CD14-positive monocyte (primary cell): Measurements from ENCODE around the gene ALOX5. TPM values are rescaled to one million over a fixed set of nuclear protein-coding genes. Genes with fewer than 3 reads are reported as not detected.

Experiments
- DNase-seq, 3 donors: peaks; one replicate each; pipeline ENCODE4 v3.0.0-alpha.2; 2011 to 2022
- H2AFZ ChIP-seq: 2 replicates; pipeline ENCODE4 v1.6.0; 2012; ENCODE audit warnings: mild to moderate bottlenecking, low read depth, low read length, inconsistent platforms; ENCODE audit not compliant: insufficient read depth, poor library complexity, severe bottlenecking
- H3K27ac ChIP-seq, 2 donors: 1 replicate in 1 of 2; 2 replicates in 1 of 2; pipeline ENCODE4 v1.5.1; 2012 to 2013; ENCODE audit warnings: low read length in 2 of 2, control low read depth in 1 of 2, inconsistent platforms in 1 of 2, low read depth in 1 of 2, mild to moderate bottlenecking in 1 of 2
- H3K27me3 ChIP-seq, 2 donors: one replicate each; pipeline versions ENCODE4 v1.6.0 to v1.6.1; 2011 to 2013; ENCODE audit warnings: low read length in 2 of 2; ENCODE audit not compliant: control insufficient read depth in 2 of 2, insufficient read depth in 2 of 2
- H3K36me3 ChIP-seq, 2 donors: replicated peaks in 1 of 2; 1 replicate in 1 of 2; 2 replicates in 1 of 2; pipeline versions ENCODE4 v1.5.1 to v1.6.1; 2012 to 2013; ENCODE audit warnings: low read length in 2 of 2, control low read depth in 1 of 2, inconsistent platforms in 1 of 2, mild to moderate bottlenecking in 1 of 2; ENCODE audit not compliant: insufficient read depth in 2 of 2, control insufficient read depth in 1 of 2
- H3K4me1 ChIP-seq, 2 donors: 1 replicate in 1 of 2; 2 replicates in 1 of 2; pipeline versions ENCODE4 v1.5.1 to v1.6.1; 2012 to 2013; ENCODE audit warnings: low read length in 2 of 2, control low read depth in 1 of 2, inconsistent platforms in 1 of 2, mild to moderate bottlenecking in 1 of 2, moderate library complexity in 1 of 2; ENCODE audit not compliant: insufficient read depth in 2 of 2, control insufficient read depth in 1 of 2
- H3K4me2 ChIP-seq: replicated peaks from 2 replicates; pipeline ENCODE3; 2012; ENCODE audit warnings: low read length, moderate library complexity, mild to moderate bottlenecking; ENCODE audit not compliant: poor library complexity, severe bottlenecking; ENCODE audit errors: extremely low read depth
- H3K4me3 ChIP-seq, 3 experiments: fragments of 200-600 bp in 1 of 3; sonication (generic) in 1 of 3; replicated peaks in 1 of 3; 1 replicate in 2 of 3; 2 replicates in 1 of 3; pipeline ENCODE4 v1.5.1; 2011 to 2013; ENCODE audit warnings: low read length in 3 of 3, mild to moderate bottlenecking in 3 of 3, control low read depth in 2 of 3, low read depth in 2 of 3, inconsistent platforms in 1 of 3, moderate library complexity in 1 of 3
- H3K79me2 ChIP-seq: 2 replicates; pipeline ENCODE4 v1.6.0; 2012; ENCODE audit warnings: mild to moderate bottlenecking, control low read depth, inconsistent platforms, low read length, moderate library complexity; ENCODE audit not compliant: insufficient read depth
- H3K9ac ChIP-seq: 2 replicates; pipeline ENCODE4 v1.6.0; 2017; ENCODE audit warnings: low read length, mild to moderate bottlenecking; ENCODE audit not compliant: insufficient read depth, poor library complexity, severe bottlenecking
- H3K9me3 ChIP-seq, 2 donors: replicated peaks in 1 of 2; 1 replicate in 1 of 2; 2 replicates in 1 of 2; pipeline versions ENCODE4 v1.5.1 to v1.6.1; 2012 to 2013; ENCODE audit warnings: low read length in 2 of 2, control low read depth in 1 of 2; ENCODE audit not compliant: control insufficient read depth in 1 of 2, insufficient read depth in 1 of 2
- H4K20me1 ChIP-seq: 2 replicates; pipeline ENCODE4 v1.6.0; 2012; ENCODE audit warnings: mild to moderate bottlenecking, low read length, control low read depth, moderate library complexity; ENCODE audit not compliant: insufficient read depth
- H3K27ac Mint-ChIP-seq, 7 donors: one replicate each; pipeline ENCODE4 v1.8.0; 2020; ENCODE audit warnings: mild to moderate bottlenecking in 7 of 7, mixed read lengths in 7 of 7, moderate library complexity in 6 of 7, inconsistent platforms in 2 of 7
- H3K27me3 Mint-ChIP-seq, 3 donors: one replicate each; pipeline ENCODE4 v1.8.0; 2021 to 2022; ENCODE audit warnings: low read depth in 3 of 3, mild to moderate bottlenecking in 3 of 3, mixed read lengths in 3 of 3, moderate library complexity in 3 of 3, inconsistent platforms in 1 of 3
- H3K36me3 Mint-ChIP-seq, 2 donors: one replicate each; pipeline ENCODE4 v1.8.0; 2020; ENCODE audit warnings: mixed read lengths in 2 of 2, inconsistent platforms in 1 of 2, mild to moderate bottlenecking in 1 of 2
- H3K4me1 Mint-ChIP-seq: one replicate; pipeline ENCODE4 v1.8.0; 2020; ENCODE audit warnings: mild to moderate bottlenecking, mixed read lengths
- H3K4me3 Mint-ChIP-seq, 2 donors: one replicate each; pipeline ENCODE4 v1.8.0; 2020; ENCODE audit warnings: mild to moderate bottlenecking in 2 of 2, mixed read lengths in 2 of 2, moderate library complexity in 1 of 2
- H3K9me3 Mint-ChIP-seq, 7 donors: one replicate each; pipeline ENCODE4 v1.8.0; 2020 to 2022; ENCODE audit warnings: mixed read lengths in 7 of 7, mild to moderate bottlenecking in 6 of 7, moderate library complexity in 6 of 7, inconsistent platforms in 2 of 7
- WGBS: methylation state at CpG from one replicate; pipeline ENCODE4 v1.1.5; 2013; ENCODE audit warnings: missing lambda C conversion rate; ENCODE audit not compliant: insufficient coverage; 5-methylcytosine and 5-hydroxymethylcytosine counted together
- intact Hi-C, 2 donors: fragments of 100-400 bp; cut with micrococcal nuclease; formaldehyde crosslinking; loops; one replicate each; pipeline versions ENCODE4 v1.15.0 to v1.15.1; 2023
- polyA plus RNA-seq, 3 donors: library from polyadenylated mRNA; depleted of rRNA in 1 of 3; unstranded in 2 of 3; stranded (reverse) in 1 of 3; fragments of 300-500 nt in 2 of 3; fragments of >200 nt in 1 of 3; fragmentation: Illumina TruSeq in 2 of 3; gene quantifications; 1 replicate in 2 of 3; 2 replicates in 1 of 3; pipeline ENCODE4 v1.2.3, GENCODE V29; 2012 to 2021
- TF ChIP-seq, protein P1 (sequence below): fragments of 200-600 bp; IDR thresholded peaks from one replicate; pipeline ENCODE4 v1.8.0; 2022; ENCODE audit warnings: antibody characterized with exemption, mild to moderate bottlenecking

The ALOX5 gene
- polyA plus RNA-seq, 3 donors, result 223 to 918 (median 272) TPM

DNA sequence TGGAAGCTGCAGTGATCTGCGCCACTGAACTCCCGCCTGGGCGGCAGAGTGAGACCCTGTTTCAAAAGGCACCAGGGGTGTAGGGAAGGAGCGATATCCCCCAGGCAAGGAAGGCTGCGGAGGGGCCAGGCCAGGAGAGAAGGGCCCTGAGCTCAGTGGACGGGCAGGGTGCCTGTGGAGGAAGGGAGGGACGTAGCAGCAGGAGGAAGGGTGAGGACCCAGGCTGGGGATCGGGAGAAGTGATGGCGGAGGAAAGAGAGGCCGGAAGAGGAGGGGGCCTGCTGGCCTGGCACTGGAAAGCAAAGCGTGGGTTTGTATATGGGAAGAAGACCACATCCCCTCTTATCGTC is 45.6 kb downstream of the ALOX5 start:
- WGBS, result 0% methylated on average over 7 of the region's 12 CpGs
- Histone ChIP-seq H3K9ac (peak overlapping the region; percentile 80), H3K36me3 (peaks cover 23 to 57% of the 10 kb centered on the region in 2 donors), H3K4me1 (peaks cover 73 to 84% of the 10 kb centered on the region in 2 donors), H2AFZ (peak overlapping the region; percentile 64), H3K4me3 (peak overlapping the region; percentile 42 to 79 (median 61)), H3K27ac (peak overlapping the region; percentile 88 to 92), H3K9me3 (no peaks in the 10 kb centered on the region), H4K20me1 (peaks cover 69% of the 10 kb centered on the region), H3K79me2 (peaks cover 43% of the 10 kb centered on the region), H3K27me3 (no peaks in the 10 kb centered on the region), H3K4me2 (peak overlapping the region; percentile 80)
- peak overlapping the region; percentile 89 to 96 for H3K4me3 Mint-ChIP-seq
- peak overlapping the region; percentile 93 to 97 (median 95) for H3K27ac Mint-ChIP-seq
- intact Hi-C loops, result loop anchor here (2.0 to 5.0 kb wide), 3 partner anchors 37 to 38 kb away; no protein-coding TSS in a partner anchor
- peaks cover 51 to 56% of the 10 kb centered on the region in 2 donors for H3K36me3 Mint-ChIP-seq
- H3K4me1 Mint-ChIP-seq, result peaks cover 83% of the 10 kb centered on the region
- peaks cover 0 to 2% (median 1%) of the 10 kb centered on the region in 3 donors for H3K27me3 Mint-ChIP-seq
- H3K9me3 Mint-ChIP-seq, result peaks cover 0 to 5% (median 0%) of the 10 kb centered on the region in 7 donors
- TF ChIP-seq, protein P1, sequence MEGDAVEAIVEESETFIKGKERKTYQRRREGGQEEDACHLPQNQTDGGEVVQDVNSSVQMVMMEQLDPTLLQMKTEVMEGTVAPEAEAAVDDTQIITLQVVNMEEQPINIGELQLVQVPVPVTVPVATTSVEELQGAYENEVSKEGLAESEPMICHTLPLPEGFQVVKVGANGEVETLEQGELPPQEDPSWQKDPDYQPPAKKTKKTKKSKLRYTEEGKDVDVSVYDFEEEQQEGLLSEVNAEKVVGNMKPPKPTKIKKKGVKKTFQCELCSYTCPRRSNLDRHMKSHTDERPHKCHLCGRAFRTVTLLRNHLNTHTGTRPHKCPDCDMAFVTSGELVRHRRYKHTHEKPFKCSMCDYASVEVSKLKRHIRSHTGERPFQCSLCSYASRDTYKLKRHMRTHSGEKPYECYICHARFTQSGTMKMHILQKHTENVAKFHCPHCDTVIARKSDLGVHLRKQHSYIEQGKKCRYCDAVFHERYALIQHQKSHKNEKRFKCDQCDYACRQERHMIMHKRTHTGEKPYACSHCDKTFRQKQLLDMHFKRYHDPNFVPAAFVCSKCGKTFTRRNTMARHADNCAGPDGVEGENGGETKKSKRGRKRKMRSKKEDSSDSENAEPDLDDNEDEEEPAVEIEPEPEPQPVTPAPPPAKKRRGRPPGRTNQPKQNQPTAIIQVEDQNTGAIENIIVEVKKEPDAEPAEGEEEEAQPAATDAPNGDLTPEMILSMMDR, result no peak
- DNase-seq, result no peak

DNA sequence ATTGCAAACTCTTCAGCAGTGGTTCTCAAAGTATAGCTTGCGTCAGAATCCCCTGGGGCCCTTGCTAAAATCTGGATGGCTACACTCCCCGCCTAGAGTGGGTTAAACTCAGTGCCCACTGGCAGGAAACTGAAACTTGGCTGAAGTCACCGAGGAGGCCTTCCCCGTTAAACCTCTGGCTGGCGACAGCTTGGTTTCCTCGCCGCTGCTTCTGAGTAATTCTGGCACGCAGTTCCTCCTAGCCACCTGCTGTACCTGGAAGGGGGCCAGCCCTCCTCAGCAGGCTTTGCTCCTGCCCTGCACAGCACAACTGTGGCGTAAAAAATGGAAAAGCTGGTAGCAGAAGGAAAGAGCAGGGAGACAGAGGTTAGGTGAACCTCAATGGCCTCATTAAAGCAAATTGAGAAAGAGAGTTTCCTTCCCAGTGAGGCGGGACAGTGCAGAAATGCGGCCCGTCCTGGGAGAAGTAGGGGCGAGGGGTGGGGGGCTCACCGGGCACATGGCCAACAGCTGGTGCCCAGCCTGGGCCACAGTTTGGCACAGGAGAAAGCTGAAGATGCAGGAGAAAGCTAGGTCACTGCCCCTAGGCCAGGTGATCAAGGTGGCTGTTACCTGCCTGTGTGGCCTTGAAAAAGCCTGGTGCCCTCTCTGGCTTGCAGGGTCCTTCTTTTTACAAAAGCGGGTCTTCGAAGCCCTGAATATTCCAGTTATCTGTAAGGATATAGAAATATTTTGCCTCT is 46.6 kb downstream of the ALOX5 start:
- Histone ChIP-seq H3K4me1 (peaks cover 83 to 94% of the 10 kb centered on the region in 2 donors), H3K4me2 (peak overlapping the region; percentile 80), H4K20me1 (peaks cover 77% of the 10 kb centered on the region), H3K9ac (peak overlapping the region; percentile 62), H3K9me3 (no peaks in the 10 kb centered on the region), H3K4me3 (peak overlapping the region in 2 of 3 experiments; percentile 6 to 79), H3K27ac (peak overlapping the region; percentile 68 to 92), H3K36me3 (peaks cover 32 to 62% of the 10 kb centered on the region in 2 donors), H3K27me3 (no peaks in the 10 kb centered on the region), H3K79me2 (peaks cover 41% of the 10 kb centered on the region), H2AFZ (no peak overlapping the region)
- peak; percentile 48 to 67 (median 62) for DNase-seq
- Mint-ChIP-seq H3K27ac (peak overlapping the region; percentile 93 to 97 (median 95)), H3K36me3 (peaks cover 53 to 58% of the 10 kb centered on the region in 2 donors), H3K4me1 (peaks cover 93% of the 10 kb centered on the region), H3K9me3 (peaks cover 0 to 5% (median 0%) of the 10 kb centered on the region in 7 donors), H3K4me3 (peak overlapping the region; percentile 89 to 96), H3K27me3 (peaks cover 0 to 2% (median under 1%) of the 10 kb centered on the region in 3 donors)
- WGBS, result 0% methylated on average over 14 of the region's 16 CpGs
- TF ChIP-seq, protein P1, result no peak
- intact Hi-C loops, result loop anchor here in 1 of 2 donors (2.0 to 5.0 kb wide), 2 partner anchors 37 to 38 kb away; no protein-coding TSS in a partner anchor
